GM12872 (cell line): ENCODE data around the gene REV3L.
A peak's percentile ranks its signal among the peaks of the same experiment; 100 is the strongest.

ENCODE experiments used
- TF ChIP-seq, protein P1 (sequence below): IDR thresholded peaks from 3 replicates; pipeline ENCODE4 v1.5.1; 2011; ENCODE audit warnings: low read depth, mild to moderate bottlenecking, low read length, moderate library complexity; ENCODE audit not compliant: insufficient read depth

The REV3L gene

DNA sequence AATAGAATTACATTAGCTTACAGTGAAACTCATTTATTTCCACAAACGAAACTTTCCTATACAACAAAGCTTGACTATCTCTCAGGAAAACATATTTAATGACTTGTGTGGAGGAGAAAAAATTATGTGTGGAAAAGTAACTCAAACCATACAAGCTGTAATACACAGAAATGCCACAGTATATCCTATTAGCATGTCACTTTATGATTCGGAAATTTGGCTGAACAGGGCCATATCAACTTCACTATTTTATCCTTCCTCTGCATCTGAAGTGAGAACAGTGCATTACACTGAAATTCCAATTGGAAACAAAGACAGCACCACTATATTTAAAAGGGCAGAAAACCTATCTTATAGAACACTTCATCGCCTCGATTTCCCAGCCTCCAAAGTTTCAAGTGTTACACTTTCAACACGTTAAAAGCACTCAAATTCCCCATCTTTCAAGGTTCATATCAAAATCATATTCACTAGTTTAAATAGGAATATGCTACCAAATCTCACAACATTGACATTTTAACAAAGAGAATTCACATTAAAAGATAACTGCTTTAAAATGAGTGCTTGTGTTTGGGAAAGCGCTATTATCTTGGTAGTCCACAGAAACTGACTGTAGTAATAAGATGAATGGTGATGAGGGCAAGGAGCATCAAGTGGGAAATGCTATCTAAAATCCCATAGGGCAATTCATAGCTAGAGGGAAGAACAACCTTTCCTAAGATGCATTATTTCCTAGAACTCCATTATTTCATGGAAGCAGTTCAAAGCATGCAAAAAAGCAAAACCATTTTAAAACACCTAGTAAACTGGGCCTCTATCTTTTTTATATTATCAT is 1.8 kb downstream of the REV3L start:
- TF ChIP-seq, protein P1, sequence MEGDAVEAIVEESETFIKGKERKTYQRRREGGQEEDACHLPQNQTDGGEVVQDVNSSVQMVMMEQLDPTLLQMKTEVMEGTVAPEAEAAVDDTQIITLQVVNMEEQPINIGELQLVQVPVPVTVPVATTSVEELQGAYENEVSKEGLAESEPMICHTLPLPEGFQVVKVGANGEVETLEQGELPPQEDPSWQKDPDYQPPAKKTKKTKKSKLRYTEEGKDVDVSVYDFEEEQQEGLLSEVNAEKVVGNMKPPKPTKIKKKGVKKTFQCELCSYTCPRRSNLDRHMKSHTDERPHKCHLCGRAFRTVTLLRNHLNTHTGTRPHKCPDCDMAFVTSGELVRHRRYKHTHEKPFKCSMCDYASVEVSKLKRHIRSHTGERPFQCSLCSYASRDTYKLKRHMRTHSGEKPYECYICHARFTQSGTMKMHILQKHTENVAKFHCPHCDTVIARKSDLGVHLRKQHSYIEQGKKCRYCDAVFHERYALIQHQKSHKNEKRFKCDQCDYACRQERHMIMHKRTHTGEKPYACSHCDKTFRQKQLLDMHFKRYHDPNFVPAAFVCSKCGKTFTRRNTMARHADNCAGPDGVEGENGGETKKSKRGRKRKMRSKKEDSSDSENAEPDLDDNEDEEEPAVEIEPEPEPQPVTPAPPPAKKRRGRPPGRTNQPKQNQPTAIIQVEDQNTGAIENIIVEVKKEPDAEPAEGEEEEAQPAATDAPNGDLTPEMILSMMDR = no peak

GRCh38 chr6:111478749-111479148 is 4.3 kb downstream of the REV3L start:
- TF ChIP-seq, protein P1 = peak; percentile 55

DNA sequence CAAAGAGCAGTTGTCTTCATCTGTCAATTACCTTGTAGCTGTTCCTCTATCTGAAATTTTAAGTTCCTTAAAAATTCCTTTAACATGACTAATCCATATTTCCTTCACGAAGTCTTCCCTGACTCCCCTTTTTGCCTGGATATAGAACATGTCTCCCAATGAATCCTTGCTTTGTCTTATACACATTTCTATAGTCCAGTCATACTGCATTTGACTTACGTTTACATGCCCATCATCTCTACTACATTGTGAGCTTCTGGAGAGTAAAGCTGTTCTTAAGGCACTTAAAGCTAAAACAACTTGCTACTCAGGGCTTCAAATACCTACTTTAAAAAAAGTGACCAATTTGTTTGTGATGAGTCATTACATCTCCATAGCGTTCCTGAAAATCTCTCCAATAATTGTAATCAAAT is 4.9 kb downstream of the REV3L start:
- TF ChIP-seq, protein P1 = no peak

DNA sequence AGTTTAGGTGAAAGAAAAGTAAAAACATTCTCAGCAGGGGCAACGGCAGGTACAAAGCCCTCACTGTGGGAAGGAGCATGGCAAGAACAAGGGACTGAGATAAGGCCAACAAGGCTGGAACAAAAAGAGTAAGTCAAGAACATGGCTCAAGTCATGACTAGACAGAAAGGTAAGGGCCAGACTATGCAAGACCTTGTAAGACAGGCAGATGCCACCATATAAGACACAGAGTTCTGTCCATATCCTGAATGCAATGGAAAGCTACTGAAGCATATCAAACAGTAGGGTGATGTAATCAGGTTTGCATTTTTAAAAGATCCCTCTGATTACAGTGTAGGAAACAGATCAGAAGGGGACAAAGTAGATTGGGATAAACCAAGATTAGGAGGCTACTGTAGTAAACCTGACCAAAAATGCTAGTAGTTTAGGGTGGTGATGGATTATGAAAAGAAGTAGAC is 5.5 kb downstream of the REV3L start:
- TF ChIP-seq, protein P1 = no peak

DNA sequence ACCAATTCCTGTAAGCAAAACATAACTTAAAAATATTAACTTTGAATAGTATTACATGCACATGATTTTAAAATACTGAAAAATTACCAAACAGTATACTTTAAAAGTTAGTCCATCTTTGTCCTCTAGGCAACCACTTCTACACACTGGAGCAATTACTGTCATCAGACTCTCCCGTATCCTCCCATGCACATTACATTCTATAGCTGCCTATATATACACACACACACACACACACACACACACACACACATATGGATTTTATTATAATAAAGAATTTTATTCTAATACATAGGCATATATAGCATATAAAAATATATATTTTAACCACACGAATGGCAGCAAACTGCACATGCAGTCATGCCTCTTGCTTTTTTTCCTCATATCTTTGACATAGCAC is 8.2 kb downstream of the REV3L start:
- TF ChIP-seq, protein P1 = no peak

GRCh38 chr6:111474106-111474505 is 8.9 kb downstream of the REV3L start:
- TF ChIP-seq, protein P1 = no peak

DNA sequence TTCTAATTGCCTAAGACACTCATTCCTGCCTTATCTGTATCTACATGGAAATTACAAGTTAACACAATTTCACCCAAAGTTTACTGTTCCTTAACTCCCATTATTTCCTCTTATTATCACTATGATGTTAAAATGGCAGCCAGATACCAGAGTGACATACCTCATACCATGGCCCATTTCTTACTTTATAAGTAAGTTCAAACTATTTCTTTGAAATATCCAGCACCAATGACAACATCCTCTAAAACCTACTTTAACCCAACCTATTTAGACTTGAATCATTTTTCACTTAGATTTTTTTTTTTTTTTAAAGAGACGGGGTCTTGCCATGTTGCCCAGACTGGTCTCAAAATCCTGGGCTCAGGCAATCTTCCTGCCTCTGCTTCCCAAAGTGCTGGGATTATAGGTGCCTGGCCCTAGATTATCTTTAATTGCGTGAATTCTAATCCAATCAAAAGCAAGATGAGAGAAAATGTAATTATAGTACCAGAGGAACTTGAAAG is 10.0 kb downstream of the REV3L start:
- TF ChIP-seq, protein P1 = no peak
